ENCODE data around the gene CLGN.

The CLGN gene

DNA sequence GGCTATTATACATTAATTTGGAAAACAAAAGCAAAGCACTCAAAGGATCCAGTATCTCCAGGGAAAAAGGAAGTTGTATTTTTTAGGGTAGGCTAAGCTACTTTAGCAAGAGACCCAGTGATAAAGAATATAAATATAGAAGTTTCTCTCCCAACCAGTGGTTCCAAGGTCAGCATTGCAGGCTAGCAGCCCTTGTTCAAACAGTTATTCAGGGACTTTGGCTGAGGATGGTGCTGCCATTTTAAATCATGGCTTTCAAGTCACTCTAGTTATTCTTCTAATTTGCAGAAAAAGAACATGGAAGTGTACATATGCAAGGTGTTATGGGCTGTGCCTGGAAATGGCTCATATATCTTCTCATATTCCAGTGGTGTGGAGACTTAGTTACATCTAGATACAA, 44.7 kb downstream of the CLGN start:
- DNase-seq (ENCODE audit: low spot score) = no peak

- DNase-seq (ENCODE audit: low spot score) = no peak
These were observed 53.3 kb downstream of the CLGN start for GRCh38 chr4:140374130-140374477.

- DNase-seq (ENCODE audit: low spot score) = no peak
These were observed 53.9 kb downstream of the CLGN start, which contains the start of gene SCOC for GRCh38 chr4:140373328-140374129. Gene SCOC, plus strand, starts transcription at chr4:140373646. Its CDS starts 5,525 bp downstream, at chr4:140379171.

DNA sequence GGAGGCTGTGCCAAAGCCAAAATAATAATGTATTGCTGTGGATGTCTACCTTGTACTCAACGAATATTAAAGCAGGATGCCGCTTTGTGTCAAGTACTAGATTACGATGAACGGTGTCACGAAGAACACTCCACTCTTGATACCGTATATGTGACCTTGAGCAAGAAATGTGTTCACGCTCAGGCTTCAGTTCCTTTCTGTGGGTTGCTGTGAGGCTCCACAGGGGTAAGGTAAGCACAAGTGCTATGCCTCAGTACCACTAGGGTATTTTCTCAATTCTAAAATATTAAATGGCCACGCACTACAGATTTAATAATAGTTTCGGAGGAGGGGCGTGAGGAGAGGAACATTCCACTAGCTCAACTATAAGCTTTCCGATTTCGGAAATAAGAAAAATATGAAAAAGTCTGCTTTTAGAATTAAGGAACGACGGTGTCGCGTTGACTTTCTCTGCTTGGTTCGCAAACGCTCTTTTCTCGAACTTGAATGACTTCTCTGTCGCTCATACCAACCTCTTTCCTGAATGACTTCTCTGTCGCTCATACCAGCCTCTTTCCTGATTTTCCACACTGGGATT, 54.6 kb downstream of the CLGN start:
- DNase-seq (ENCODE audit: low spot score) = no peak

GRCh38 chr4:140368686-140369085, 58.8 kb downstream of the CLGN start:
- no peak for DNase-seq (ENCODE audit: low spot score)

DNA sequence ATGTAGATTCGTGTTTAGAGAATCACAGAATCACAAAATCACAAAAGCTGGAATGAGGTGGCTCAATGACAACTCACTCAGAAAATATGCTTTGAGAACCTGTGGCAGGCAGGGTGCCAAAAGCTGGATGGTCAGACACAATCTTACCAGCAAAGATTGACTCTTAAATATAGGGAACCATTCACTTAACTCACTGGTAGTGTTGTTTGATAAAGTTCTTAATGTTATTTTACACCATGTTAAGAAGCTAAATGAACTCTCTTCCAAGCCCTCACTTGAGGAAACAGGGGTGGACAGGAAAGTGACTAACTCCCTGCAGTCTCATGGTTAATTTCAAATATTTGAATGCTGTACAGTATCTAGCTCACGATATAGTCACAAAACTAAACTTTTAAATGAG, 59.7 kb downstream of the CLGN start:
- DNase-seq (ENCODE audit: low spot score) = peak; percentile 20

- no peak for DNase-seq (ENCODE audit: low spot score)
These were observed 63.9 kb downstream of the CLGN start for GRCh38 chr4:140363558-140363957.

- no peak for DNase-seq (ENCODE audit: low spot score)
These were observed 64.4 kb downstream of the CLGN start for GRCh38 chr4:140363051-140363450.

DNA sequence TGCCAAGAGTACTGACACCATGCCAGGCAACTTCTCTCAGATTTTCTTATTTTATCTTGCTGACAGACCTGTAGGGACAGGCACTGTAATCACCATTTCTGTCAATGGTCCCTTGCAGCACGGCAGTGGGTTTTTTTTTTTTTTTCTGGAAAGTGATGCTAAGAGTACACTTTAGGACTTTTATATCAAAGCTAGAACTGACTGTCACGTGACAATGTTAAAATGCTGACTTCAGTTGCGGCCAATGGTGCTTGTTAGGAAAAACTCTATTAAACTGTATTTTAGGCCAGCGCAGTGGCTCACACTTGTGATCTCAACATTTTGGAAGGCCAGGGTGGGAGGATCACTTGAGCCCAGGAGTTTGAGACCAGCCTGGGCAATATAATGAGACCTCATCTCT, 66.3 kb downstream of the CLGN start:
- no peak for DNase-seq (ENCODE audit: low spot score)

DNA sequence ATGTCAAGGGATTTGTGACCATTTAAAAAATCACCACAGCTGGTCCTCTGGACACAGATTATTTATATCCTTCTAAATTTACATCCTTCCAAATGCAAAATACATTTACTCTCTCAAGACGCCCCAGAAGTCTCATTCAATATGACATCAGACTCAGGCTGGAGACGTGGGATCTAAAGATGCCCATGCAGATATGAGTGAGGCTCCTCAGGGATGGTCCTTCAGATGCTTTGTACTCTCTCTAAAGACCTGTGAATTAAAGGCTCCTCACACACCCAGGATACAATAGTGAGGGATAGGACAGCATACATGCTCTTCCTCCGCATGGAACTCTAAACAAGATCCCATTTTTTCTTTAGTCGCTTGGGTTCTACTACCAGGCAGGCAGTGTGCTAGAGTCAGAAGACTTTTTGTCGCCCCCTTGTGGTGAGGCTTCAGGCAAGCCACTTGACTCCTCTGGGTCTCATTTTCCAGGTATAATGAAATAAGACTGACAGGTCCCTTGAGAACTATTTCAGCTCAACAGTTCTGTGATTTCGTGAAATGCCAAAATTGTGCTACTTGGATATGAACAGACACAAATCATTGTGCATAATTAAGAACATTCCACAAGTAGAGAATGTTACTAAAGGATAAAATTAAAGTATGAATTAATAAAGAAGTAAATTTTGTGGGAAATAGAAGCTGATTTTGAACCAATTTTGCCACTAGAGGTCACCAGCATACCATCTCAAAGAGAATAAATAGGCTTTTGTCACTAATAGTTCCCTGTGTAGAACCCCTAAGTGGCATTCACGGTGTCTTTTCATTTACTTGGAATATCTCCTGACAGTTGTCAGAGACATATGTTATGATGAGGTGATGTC, 67.7 kb downstream of the CLGN start:
- DNase-seq (ENCODE audit: low spot score) = peak; percentile 82

DNA sequence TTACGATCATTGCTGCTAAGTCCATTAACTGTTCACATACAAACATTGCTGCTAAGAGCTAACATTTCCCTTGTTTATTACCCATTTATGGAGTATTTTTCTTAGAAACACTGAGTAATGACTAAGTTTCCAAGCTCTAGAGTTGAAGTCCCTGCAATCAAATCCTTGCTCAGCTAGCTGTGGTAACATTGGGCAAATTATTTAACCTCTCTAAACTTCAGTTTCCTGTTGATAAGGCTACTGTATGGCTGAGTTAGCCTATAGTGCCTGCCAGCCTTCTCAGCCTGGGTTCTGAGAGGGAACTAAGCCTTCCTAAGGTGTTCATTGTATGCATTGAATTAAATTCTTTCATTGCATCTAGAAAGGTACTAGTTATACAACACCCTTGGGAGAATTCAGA, 69.2 kb downstream of the CLGN start:
- DNase-seq (ENCODE audit: low spot score) = no peak

DNA sequence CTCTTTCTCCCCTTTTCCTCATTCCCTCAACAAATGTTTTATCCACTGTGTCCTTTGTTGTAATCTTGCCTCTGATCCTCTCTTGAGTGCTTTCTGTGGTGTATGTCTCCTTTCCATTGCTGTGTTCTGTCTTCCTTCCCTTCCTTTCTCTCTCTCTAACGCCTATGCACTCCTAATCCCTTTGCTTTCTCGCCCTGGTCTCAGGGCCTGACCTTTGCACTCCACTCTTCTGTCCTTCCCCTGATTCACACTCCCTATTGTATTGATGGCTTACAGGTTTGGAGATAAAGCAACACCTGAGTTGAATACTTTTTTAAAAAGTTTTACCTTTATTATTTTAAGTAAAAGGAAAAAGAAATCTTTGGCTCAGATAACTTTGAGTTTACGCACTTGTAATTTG, 69.6 kb downstream of the CLGN start:
- DNase-seq (ENCODE audit: low spot score) = no peak

DNA sequence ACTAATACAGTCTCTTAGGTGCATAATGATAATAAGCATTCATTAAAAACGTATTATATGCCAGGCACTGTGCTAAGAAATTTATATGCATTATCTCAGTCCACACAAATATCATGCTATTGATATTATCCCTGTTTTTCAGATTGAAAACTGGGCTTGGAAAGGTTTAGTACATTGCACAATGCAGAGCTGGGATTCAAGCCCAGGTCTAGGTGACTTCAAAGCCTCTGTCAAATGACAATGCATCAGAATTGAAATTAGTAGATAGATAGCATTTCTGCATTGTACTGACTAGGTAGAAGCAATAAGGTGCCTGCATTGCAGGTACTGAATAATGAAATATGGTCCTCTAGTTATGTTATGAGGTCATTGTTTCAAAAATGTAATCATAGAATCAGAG, 72.2 kb downstream of the CLGN start:
- no peak for DNase-seq (ENCODE audit: low spot score)

GRCh38 chr4:140353786-140354185, 73.7 kb downstream of the CLGN start:
- DNase-seq (ENCODE audit: low spot score) = no peak

- no peak for DNase-seq (ENCODE audit: low spot score)
These were observed 76.1 kb downstream of the CLGN start for GRCh38 chr4:140351093-140352075.

- DNase-seq (ENCODE audit: low spot score) = no peak
These were observed 77.6 kb downstream of the CLGN start for GRCh38 chr4:140349816-140350215.

- no peak for DNase-seq (ENCODE audit: low spot score)
These were observed 81.3 kb downstream of the CLGN start for GRCh38 chr4:140346136-140346535.

DNA sequence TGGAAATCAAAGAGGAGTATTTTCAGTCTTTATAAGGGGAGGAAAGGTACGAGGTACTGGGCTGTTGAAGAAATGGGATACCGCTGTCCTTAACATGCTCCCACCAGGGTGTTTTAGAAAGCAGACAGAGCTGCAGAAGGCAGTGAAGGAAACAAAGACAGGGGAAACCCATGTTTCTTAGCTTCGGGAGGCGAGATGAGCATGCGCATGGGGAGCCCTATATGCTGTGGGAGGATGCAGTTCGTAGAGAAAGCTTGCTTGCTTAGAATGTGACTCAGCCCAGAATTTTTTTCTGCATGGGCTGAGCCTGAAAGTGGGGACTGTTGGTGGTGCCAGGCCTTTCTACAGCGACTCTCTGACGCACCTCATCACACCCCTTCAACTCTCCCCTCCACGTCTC, 82.8 kb downstream of the CLGN start:
- no peak for DNase-seq (ENCODE audit: low spot score)

DNA sequence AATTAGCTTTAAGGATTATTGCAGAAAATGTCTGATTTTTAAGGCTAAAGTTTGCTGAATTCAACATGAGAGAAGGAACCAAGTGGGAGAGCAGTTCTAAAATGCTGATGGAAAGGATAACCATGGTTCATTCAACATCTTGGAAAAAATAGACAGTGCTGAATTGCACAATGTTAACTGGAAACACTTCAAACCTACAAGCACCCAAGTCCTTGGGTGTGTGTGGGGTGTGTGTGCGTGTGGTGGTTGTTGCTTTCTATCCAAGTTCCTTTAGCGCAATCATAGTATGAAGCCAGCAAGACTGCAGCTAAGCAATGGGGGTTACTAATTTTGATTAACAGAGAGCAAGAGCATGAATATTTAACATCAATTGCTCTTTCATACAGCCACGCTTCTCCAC, 83.3 kb downstream of the CLGN start:
- DNase-seq (ENCODE audit: low spot score) = no peak

- no peak for DNase-seq (ENCODE audit: low spot score)
These were observed 84.1 kb downstream of the CLGN start for GRCh38 chr4:140343303-140343702.

DNA sequence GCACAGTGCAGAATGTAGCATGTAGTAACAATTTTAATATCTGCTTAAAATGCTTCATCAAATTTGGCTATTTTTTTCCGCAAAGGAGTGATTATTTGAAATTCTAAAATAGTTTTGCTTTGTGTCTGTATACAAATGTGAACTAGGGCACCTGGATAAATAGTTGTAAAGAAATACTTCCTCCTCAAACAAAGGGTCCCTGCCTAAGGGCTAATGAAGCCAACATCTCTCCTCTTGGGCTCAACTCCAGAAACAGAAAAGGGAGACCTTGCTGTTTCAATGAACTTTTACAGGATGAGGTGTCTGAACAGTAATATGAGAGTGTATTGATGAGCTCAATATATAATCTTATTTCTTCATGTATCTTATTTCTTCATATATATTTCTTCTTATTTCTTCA, 84.8 kb downstream of the CLGN start:
- DNase-seq (ENCODE audit: low spot score) = no peak

All from RKO (cell line).